Suppressor macrophage (primary cell): Measurements from ENCODE around the gene MYL3.
A peak's percentile ranks its signal among the peaks of the same experiment; 100 is the strongest.

Experiments
- DNase-seq, 4 experiments: peaks; one replicate each; pipeline ENCODE4 v3.0.0-alpha.2; 2020 to 2022

MYL3 gene

GRCh38 chr3:46883054-46883829 lies 20.0 kb upstream of the MYL3 start:
- DNase-seq = peak in 2 of 4 experiments; percentile 31 to 43

- peak in 3 of 4 experiments; percentile 19 to 57 (median 48) for DNase-seq
Measured at GRCh38 chr3:46882377-46883053, 19.3 kb upstream of the MYL3 start.

- peak in 2 of 4 experiments; percentile 21 to 33 for DNase-seq
Measured at GRCh38 chr3:46881596-46882376, 18.5 kb upstream of the MYL3 start.

- DNase-seq = no peak
Measured at GRCh38 chr3:46880884-46881595, 17.8 kb upstream of the MYL3 start.

- no peak for DNase-seq
Measured at GRCh38 chr3:46878781-46879436, 15.7 kb upstream of the MYL3 start.

- no peak for DNase-seq
Measured at GRCh38 chr3:46877406-46878125, 14.3 kb upstream of the MYL3 start, which contains the start of gene PTH1R. Gene PTH1R, plus strand, starts transcription at chr3:46877721. Its CDS starts 5,839 bp downstream, at chr3:46883560.

- no peak for DNase-seq
Measured at GRCh38 chr3:46876313-46877300, 13.4 kb upstream of the MYL3 start.

- DNase-seq = no peak
Measured at GRCh38 chr3:46875560-46875959, 12.3 kb upstream of the MYL3 start.

- no peak for DNase-seq
Measured at GRCh38 chr3:46874430-46874829, 11.2 kb upstream of the MYL3 start.

- no peak for DNase-seq
Measured at GRCh38 chr3:46873521-46873920, 10.3 kb upstream of the MYL3 start.

GRCh38 chr3:46871222-46871621 lies 8.0 kb upstream of the MYL3 start:
- DNase-seq = no peak

GRCh38 chr3:46870651-46871050 lies 7.4 kb upstream of the MYL3 start:
- no peak for DNase-seq

GRCh38 chr3:46869440-46869839 lies 6.2 kb upstream of the MYL3 start:
- DNase-seq = no peak

GRCh38 chr3:46868948-46869347 lies 5.7 kb upstream of the MYL3 start:
- no peak for DNase-seq

- no peak for DNase-seq
Measured at GRCh38 chr3:46868287-46868686, 5.0 kb upstream of the MYL3 start.

GRCh38 chr3:46867550-46867898 lies 4.3 kb upstream of the MYL3 start:
- DNase-seq = no peak

- DNase-seq = peak; percentile 72 to 90 (median 87)
Measured at GRCh38 chr3:46866720-46867549, 3.7 kb upstream of the MYL3 start.

GRCh38 chr3:46866032-46866595 lies 2.9 kb upstream of the MYL3 start:
- no peak for DNase-seq

- no peak for DNase-seq
Measured at GRCh38 chr3:46865546-46865945, 2.3 kb upstream of the MYL3 start.
